ENCODE results near the gene NCK1.
"Not testable (repeated sequence)": the region's sequence is repeated elsewhere in the genome, so short reads cannot be mapped to it uniquely, and the experiment has no call there.

Gene NCK1

GRCh38 chr3:136862617-136863322 lies 762 bp downstream of the NCK1 start:
- peak; percentile 16 for DNase-seq (ENCODE audit: low read depth, low spot score)

- no peak for DNase-seq (ENCODE audit: low read depth, low spot score)
These were observed 7.3 kb downstream of the NCK1 start for GRCh38 chr3:136869282-136869681.

GRCh38 chr3:136872258-136872657 lies 10.2 kb downstream of the NCK1 start:
- not testable (repeated sequence) for DNase-seq (ENCODE audit: low read depth, low spot score)

- not testable (repeated sequence) for DNase-seq (ENCODE audit: low read depth, low spot score)
These were observed 17.5 kb downstream of the NCK1 start for GRCh38 chr3:136879510-136879909.

GRCh38 chr3:136882571-136882970 lies 20.6 kb downstream of the NCK1 start:
- no peak for DNase-seq (ENCODE audit: low read depth, low spot score)

GRCh38 chr3:136883967-136884720 lies 22.1 kb downstream of the NCK1 start:
- no peak for DNase-seq (ENCODE audit: low read depth, low spot score)

GRCh38 chr3:136885357-136886213 lies 23.6 kb downstream of the NCK1 start:
- no peak for DNase-seq (ENCODE audit: low read depth, low spot score)

- no peak for DNase-seq (ENCODE audit: low read depth, low spot score)
These were observed 27.9 kb downstream of the NCK1 start for GRCh38 chr3:136889947-136890346.

- DNase-seq (ENCODE audit: low read depth, low spot score): no peak
These were observed 30.2 kb downstream of the NCK1 start for GRCh38 chr3:136891934-136892855.

GRCh38 chr3:136893848-136894443 lies 31.9 kb downstream of the NCK1 start:
- no peak for DNase-seq (ENCODE audit: low read depth, low spot score)

GRCh38 chr3:136897171-136897570 lies 35.2 kb downstream of the NCK1 start:
- not testable (repeated sequence) for DNase-seq (ENCODE audit: low read depth, low spot score)

- no peak for DNase-seq (ENCODE audit: low read depth, low spot score)
These were observed 36.5 kb downstream of the NCK1 start for GRCh38 chr3:136898549-136898948.

GRCh38 chr3:136898954-136899353 lies 36.9 kb downstream of the NCK1 start:
- no peak for DNase-seq (ENCODE audit: low read depth, low spot score)

GRCh38 chr3:136899622-136900158 lies 37.7 kb downstream of the NCK1 start:
- DNase-seq (ENCODE audit: low read depth, low spot score): no peak

- DNase-seq (ENCODE audit: low read depth, low spot score): not testable (repeated sequence)
These were observed 38.7 kb downstream of the NCK1 start for GRCh38 chr3:136900694-136901093.

GRCh38 chr3:136901391-136901790 lies 39.4 kb downstream of the NCK1 start:
- DNase-seq (ENCODE audit: low read depth, low spot score): no peak

GRCh38 chr3:136902530-136902929 lies 40.5 kb downstream of the NCK1 start:
- DNase-seq (ENCODE audit: low read depth, low spot score): not testable (repeated sequence)

- no peak for DNase-seq (ENCODE audit: low read depth, low spot score)
These were observed 41.9 kb downstream of the NCK1 start for GRCh38 chr3:136903899-136904298.

- DNase-seq (ENCODE audit: low read depth, low spot score): no peak
These were observed 42.7 kb downstream of the NCK1 start for GRCh38 chr3:136904746-136905145.

GRCh38 chr3:136905549-136905948 lies 43.5 kb downstream of the NCK1 start:
- no peak for DNase-seq (ENCODE audit: low read depth, low spot score)
